Measurements from ENCODE around the gene ATXN7L1.

Gene ATXN7L1

DNA sequence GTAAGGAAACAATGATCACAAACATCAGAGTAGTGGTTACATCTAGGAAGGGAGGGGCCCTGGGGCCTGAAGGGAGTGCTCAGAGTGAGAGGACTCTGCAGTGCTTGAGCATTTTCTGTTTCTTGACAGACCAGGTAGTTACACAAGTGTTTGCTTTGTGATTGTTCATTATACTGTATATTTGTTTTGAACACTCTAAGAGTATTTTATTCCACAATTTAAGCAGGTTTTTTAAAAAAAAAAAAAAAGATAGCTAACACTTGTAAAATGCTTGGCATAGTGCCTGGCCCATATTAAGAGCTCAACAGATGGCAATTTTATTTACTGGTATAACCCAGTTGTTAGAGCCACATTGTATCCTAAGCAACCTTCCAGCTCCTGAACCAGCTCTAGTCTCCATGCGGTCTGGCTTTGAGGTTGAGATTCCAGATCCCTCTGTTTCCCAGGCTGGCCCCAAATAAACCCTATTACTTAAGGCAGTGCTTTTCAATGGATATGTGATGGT lies 20.1 kb upstream of the ATXN7L1 start:
- no peak for TF ChIP-seq YY1 (IDR thresholded peaks at IDR 0.05; ENCODE audit: low read depth)
- no peak for TF ChIP-seq EP300 (IDR thresholded peaks at IDR 0.05; ENCODE audit: borderline replicate concordance)

DNA sequence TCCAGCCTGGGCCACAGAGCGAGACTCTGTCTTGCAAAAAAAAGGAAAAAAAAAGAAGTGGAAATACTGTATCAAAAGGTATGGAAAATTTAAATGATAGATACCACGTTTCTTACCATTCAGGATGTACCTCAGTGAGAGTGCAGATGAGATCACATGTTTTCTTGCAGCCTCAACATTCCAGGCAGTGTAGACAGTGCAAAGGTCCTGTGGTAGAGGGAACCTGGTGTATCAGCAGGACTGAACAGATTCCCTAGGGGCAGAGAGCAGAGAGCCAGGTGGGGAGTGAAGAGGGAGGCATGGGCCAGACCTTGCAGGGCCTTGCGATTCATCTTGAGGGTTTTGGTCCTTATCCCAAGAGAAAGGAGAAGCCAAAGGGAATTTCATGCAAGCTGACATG lies 17.7 kb upstream of the ATXN7L1 start:
- no peak for TF ChIP-seq FOXM1 (IDR thresholded peaks at IDR 0.05; ENCODE audit: borderline replicate concordance, low read depth)
- TF ChIP-seq, protein P1, sequence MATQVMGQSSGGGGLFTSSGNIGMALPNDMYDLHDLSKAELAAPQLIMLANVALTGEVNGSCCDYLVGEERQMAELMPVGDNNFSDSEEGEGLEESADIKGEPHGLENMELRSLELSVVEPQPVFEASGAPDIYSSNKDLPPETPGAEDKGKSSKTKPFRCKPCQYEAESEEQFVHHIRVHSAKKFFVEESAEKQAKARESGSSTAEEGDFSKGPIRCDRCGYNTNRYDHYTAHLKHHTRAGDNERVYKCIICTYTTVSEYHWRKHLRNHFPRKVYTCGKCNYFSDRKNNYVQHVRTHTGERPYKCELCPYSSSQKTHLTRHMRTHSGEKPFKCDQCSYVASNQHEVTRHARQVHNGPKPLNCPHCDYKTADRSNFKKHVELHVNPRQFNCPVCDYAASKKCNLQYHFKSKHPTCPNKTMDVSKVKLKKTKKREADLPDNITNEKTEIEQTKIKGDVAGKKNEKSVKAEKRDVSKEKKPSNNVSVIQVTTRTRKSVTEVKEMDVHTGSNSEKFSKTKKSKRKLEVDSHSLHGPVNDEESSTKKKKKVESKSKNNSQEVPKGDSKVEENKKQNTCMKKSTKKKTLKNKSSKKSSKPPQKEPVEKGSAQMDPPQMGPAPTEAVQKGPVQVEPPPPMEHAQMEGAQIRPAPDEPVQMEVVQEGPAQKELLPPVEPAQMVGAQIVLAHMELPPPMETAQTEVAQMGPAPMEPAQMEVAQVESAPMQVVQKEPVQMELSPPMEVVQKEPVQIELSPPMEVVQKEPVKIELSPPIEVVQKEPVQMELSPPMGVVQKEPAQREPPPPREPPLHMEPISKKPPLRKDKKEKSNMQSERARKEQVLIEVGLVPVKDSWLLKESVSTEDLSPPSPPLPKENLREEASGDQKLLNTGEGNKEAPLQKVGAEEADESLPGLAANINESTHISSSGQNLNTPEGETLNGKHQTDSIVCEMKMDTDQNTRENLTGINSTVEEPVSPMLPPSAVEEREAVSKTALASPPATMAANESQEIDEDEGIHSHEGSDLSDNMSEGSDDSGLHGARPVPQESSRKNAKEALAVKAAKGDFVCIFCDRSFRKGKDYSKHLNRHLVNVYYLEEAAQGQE (IDR thresholded peaks at IDR 0.05; ENCODE audit: low read depth), result no peak
- no peak for TF ChIP-seq EP300 (IDR thresholded peaks at IDR 0.05; ENCODE audit: borderline replicate concordance)
- no peak for TF ChIP-seq YY1 (IDR thresholded peaks at IDR 0.05; ENCODE audit: low read depth)
- TF ChIP-seq, protein P2, sequence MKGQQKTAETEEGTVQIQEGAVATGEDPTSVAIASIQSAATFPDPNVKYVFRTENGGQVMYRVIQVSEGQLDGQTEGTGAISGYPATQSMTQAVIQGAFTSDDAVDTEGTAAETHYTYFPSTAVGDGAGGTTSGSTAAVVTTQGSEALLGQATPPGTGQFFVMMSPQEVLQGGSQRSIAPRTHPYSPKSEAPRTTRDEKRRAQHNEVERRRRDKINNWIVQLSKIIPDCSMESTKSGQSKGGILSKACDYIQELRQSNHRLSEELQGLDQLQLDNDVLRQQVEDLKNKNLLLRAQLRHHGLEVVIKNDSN (IDR thresholded peaks at IDR 0.05), result no peak
- TF ChIP-seq TAF1 (IDR thresholded peaks at IDR 0.05; ENCODE audit: low read depth), result no peak
- TF ChIP-seq ZBTB7A (IDR thresholded peaks at IDR 0.05; ENCODE audit: low read depth), result no peak
- no peak for TF ChIP-seq CEBPB (IDR thresholded peaks at IDR 0.05)
- no peak for TF ChIP-seq TCF12 (IDR thresholded peaks at IDR 0.05; ENCODE audit: low read depth)
- TF ChIP-seq CREB1 (IDR thresholded peaks at IDR 0.05; ENCODE audit: low read depth), result no peak
- no peak for TF ChIP-seq RAD21 (IDR thresholded peaks at IDR 0.05; ENCODE audit: low read depth)
- no peak for TF ChIP-seq NFIC (IDR thresholded peaks at IDR 0.05)
- TF ChIP-seq, protein P3, sequence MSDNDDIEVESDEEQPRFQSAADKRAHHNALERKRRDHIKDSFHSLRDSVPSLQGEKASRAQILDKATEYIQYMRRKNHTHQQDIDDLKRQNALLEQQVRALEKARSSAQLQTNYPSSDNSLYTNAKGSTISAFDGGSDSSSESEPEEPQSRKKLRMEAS (IDR thresholded peaks at IDR 0.05), result no peak
- no peak for TF ChIP-seq EGR1 (IDR thresholded peaks at IDR 0.05)
- TF ChIP-seq TEAD4 (IDR thresholded peaks at IDR 0.05), result no peak

DNA sequence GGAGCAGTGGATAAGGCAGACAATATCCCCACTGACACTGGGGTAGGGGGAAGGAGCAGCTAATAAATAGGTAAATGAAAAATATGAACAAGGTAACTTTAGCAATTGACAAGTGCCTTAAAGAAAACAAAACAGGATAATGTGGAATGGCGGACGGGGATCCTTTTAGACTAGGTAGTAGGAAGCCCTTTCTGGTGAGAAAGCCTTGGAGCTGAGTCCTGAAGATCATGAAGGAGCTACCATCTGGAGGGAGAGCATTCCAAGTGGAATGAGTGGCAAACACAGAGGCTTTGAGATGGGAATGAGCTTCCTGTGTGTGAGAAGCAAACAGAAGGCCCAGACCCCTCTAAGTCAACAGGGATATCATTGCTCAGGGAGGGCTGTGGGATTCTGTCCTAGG lies 16.0 kb upstream of the ATXN7L1 start:
- TF ChIP-seq TEAD4 (IDR thresholded peaks at IDR 0.05) (no peak), NFIC (IDR thresholded peaks at IDR 0.05) (no peak), EGR1 (IDR thresholded peaks at IDR 0.05) (no peak), RAD21 (IDR thresholded peaks at IDR 0.05; ENCODE audit: low read depth) (no peak), TCF12 (IDR thresholded peaks at IDR 0.05; ENCODE audit: low read depth) (no peak), CREB1 (IDR thresholded peaks at IDR 0.05; ENCODE audit: low read depth) (no peak), CEBPB (IDR thresholded peaks at IDR 0.05) (no peak), EP300 (IDR thresholded peaks at IDR 0.05; ENCODE audit: borderline replicate concordance) (no peak), YY1 (IDR thresholded peaks at IDR 0.05; ENCODE audit: low read depth) (no peak), FOXM1 (IDR thresholded peaks at IDR 0.05; ENCODE audit: borderline replicate concordance, low read depth) (no peak), TAF1 (IDR thresholded peaks at IDR 0.05; ENCODE audit: low read depth) (no peak), ZBTB7A (IDR thresholded peaks at IDR 0.05; ENCODE audit: low read depth) (no peak)
- TF ChIP-seq, protein P2 (IDR thresholded peaks at IDR 0.05), result no peak
- TF ChIP-seq, protein P1 (IDR thresholded peaks at IDR 0.05; ENCODE audit: low read depth), result no peak
- TF ChIP-seq, protein P3 (IDR thresholded peaks at IDR 0.05), result no peak

DNA sequence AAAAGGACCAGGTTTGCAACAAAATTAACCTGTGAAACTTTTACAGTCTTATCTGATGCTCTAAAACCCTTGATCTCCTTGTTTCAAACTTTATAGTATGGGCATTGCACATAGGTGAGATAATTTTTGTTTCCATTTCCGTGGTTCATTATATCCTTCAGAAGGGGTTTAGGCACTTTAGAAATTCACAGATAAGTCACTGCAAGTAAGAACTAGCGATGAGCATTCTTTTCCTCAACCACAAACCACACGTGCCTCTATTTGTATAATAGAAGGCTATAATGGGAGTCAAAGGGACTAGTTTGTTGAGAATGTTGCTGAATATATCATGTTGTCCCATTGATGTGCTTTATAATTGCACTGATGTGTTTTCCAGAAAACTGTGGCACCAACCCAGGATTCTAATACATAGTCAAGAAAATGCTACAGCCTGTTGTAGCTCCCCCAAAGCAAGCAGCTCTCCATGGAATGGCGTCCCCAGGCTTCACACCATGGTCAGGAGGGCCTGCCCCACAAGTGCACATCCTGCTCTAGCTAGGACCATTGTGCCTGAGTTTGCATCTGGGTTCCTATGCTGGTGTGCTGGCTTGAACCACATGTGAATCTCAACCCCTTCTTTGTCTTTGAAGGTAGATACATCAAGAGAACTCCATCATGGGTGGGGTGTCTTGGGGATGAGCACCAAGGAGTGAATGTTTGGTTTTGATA lies 14.0 kb upstream of the ATXN7L1 start:
- TF ChIP-seq CREB1 (IDR thresholded peaks at IDR 0.05; ENCODE audit: low read depth), result no peak
- no peak for TF ChIP-seq YY1 (IDR thresholded peaks at IDR 0.05; ENCODE audit: low read depth)
- no peak for TF ChIP-seq ZBTB7A (IDR thresholded peaks at IDR 0.05; ENCODE audit: low read depth)
- TF ChIP-seq NFIC (IDR thresholded peaks at IDR 0.05), result no peak
- TF ChIP-seq TCF12 (IDR thresholded peaks at IDR 0.05; ENCODE audit: low read depth), result no peak
- TF ChIP-seq EGR1 (IDR thresholded peaks at IDR 0.05), result no peak
- no peak for TF ChIP-seq FOXM1 (IDR thresholded peaks at IDR 0.05; ENCODE audit: borderline replicate concordance, low read depth)

DNA sequence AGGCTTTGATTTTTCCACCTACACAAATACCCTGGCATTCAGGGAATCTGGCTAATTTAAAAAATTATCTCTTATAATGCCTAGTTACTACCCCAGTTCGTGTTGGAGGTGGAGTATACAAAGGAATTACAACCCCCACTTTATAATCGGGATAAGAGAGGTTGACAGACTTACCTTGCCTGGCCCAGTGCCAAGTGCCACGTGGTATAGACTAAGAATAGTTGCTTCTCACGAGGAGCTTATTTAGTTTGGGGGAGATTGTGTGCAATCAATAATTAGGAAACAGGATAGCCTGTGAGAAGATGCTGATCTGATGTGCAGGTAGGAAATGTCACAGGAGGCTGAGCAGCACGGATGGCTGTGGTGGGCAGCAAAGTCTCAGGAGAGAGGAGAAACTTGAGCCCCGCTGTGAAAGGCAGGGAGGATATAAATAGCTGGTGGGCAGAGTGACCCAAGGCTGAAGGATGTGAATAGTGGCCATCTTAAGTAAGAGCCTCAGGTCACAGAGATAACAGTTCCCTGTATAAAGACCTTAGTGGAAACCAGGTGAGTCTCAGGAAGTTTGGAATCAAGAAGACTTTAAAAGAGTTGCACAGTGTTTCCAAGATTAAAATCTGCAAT lies 11.3 kb upstream of the ATXN7L1 start:
- no peak for TF ChIP-seq TCF12 (IDR thresholded peaks at IDR 0.05; ENCODE audit: low read depth)
- no peak for TF ChIP-seq YY1 (IDR thresholded peaks at IDR 0.05; ENCODE audit: low read depth)
- no peak for TF ChIP-seq RAD21 (IDR thresholded peaks at IDR 0.05; ENCODE audit: low read depth)
- TF ChIP-seq TEAD4 (IDR thresholded peaks at IDR 0.05), result no peak
- TF ChIP-seq, protein P3 (IDR thresholded peaks at IDR 0.05), result no peak
- TF ChIP-seq CEBPB (IDR thresholded peaks at IDR 0.05), result no peak
- no peak for TF ChIP-seq EP300 (IDR thresholded peaks at IDR 0.05; ENCODE audit: borderline replicate concordance)
- TF ChIP-seq NFIC (IDR thresholded peaks at IDR 0.05), result peak; percentile 52
- no peak for TF ChIP-seq TAF1 (IDR thresholded peaks at IDR 0.05; ENCODE audit: low read depth)
- TF ChIP-seq, protein P2 (IDR thresholded peaks at IDR 0.05), result peak; percentile 45; the same call in 1 of the 2 replicates

Data from Ishikawa (cell line).